ENCODE data around the gene OR14I1. TPM values are rescaled to one million over a fixed set of nuclear protein-coding genes. Genes with fewer than 3 reads are reported as not detected.

Gene OR14I1
- total and polyA plus RNA-seq, 4 donors: not detected

- no peak for TF ChIP-seq GABPA (IDR thresholded peaks at IDR 0.05 in 1 of 2, conservative IDR thresholded peaks at IDR 0.05 in 1 of 2)
- TF ChIP-seq RXRA (IDR thresholded peaks at IDR 0.05): no peak
- TF ChIP-seq JUND (IDR thresholded peaks at IDR 0.05): no peak
- no peak for TF ChIP-seq ZBTB33 (IDR thresholded peaks at IDR 0.05)
- no peak for TF ChIP-seq YY1 (IDR thresholded peaks at IDR 0.05)
- no peak for TF ChIP-seq EGR1 (IDR thresholded peaks at IDR 0.05; ENCODE audit: low read depth in 2 of 2)
- TF ChIP-seq ATF3 (IDR thresholded peaks at IDR 0.05): no peak
- TF ChIP-seq HNF4G (IDR thresholded peaks at IDR 0.05): no peak
- no peak for TF ChIP-seq MAX (IDR thresholded peaks at IDR 0.05)
- no peak for TF ChIP-seq FOXA2 (IDR thresholded peaks at IDR 0.05)
- no peak for TF ChIP-seq HNF4A (conservative IDR thresholded peaks at IDR 0.05)
- TF ChIP-seq FOXA1 (IDR thresholded peaks at IDR 0.05): no peak
- peaks cover 0 to 2% (median 1%) of the 10 kb centered on the region in 4 donors for H3K9me3 ChIP-seq (ENCODE audit: control insufficient read depth in 4 of 4, low read length in 3 of 4)
- no peaks in the 10 kb centered on the region for H3K36me3 ChIP-seq (ENCODE audit: control insufficient read depth in 4 of 4, insufficient read depth in 3 of 4, low read depth in 1 of 4, low read length in 3 of 4)
- H3K9ac ChIP-seq (ENCODE audit: low read depth in 1 of 2, low read length in 2 of 2): no peak overlapping the region
- whole genome bisulfite sequencing: 82% methylated on average over 6 of the region's 6 CpGs
- no peaks in the 10 kb centered on the region for H3K4me1 ChIP-seq (ENCODE audit: control insufficient read depth in 4 of 4, insufficient read depth in 4 of 4, low read length in 3 of 4)
- no peak overlapping the region for H3K4me3 ChIP-seq (ENCODE audit: low read depth in 1 of 3, low read length in 3 of 3)
- no peaks in the 10 kb centered on the region for H3K27me3 ChIP-seq (ENCODE audit: control insufficient read depth in 4 of 4, insufficient read depth in 4 of 4, low read length in 3 of 4)
- no peak overlapping the region for H3K27ac ChIP-seq (ENCODE audit: low read depth in 1 of 2, low read length in 2 of 2)
- DNase-seq (ENCODE audit: low spot score): no peak
These were observed 34.9 kb upstream of the OR14I1 start for GRCh38 chr1:248737457-248737856.

GRCh38 chr1:248736977-248737376 lies 34.4 kb upstream of the OR14I1 start:
- Histone ChIP-seq H3K27me3 (ENCODE audit: control insufficient read depth in 4 of 4, insufficient read depth in 4 of 4, low read length in 3 of 4) (no peaks in the 10 kb centered on the region), H3K27ac (ENCODE audit: low read depth in 1 of 2, low read length in 2 of 2) (no peak overlapping the region), H3K36me3 (ENCODE audit: control insufficient read depth in 4 of 4, insufficient read depth in 3 of 4, low read depth in 1 of 4, low read length in 3 of 4) (no peaks in the 10 kb centered on the region), H3K4me3 (ENCODE audit: low read depth in 1 of 3, low read length in 3 of 3) (no peak overlapping the region), H3K9ac (ENCODE audit: low read depth in 1 of 2, low read length in 2 of 2) (no peak overlapping the region), H3K4me1 (ENCODE audit: control insufficient read depth in 4 of 4, insufficient read depth in 4 of 4, low read length in 3 of 4) (no peaks in the 10 kb centered on the region), H3K9me3 (ENCODE audit: control insufficient read depth in 4 of 4, low read length in 3 of 4) (peaks cover 0 to 2% (median 1%) of the 10 kb centered on the region in 4 donors)
- TF ChIP-seq ATF3 (IDR thresholded peaks at IDR 0.05): no peak
- TF ChIP-seq REST (IDR thresholded peaks at IDR 0.05): no peak
- TF ChIP-seq NR2F2 (IDR thresholded peaks at IDR 0.05): no peak
- no peak for TF ChIP-seq CTCF (IDR thresholded peaks at IDR 0.05; ENCODE audit: low read depth, low read length, missing input control)
- no peak for TF ChIP-seq SP1 (IDR thresholded peaks at IDR 0.05)
- no peak for TF ChIP-seq RAD21 (IDR thresholded peaks at IDR 0.05)
- TF ChIP-seq FOXA1 (IDR thresholded peaks at IDR 0.05): no peak
- TF ChIP-seq EGR1 (IDR thresholded peaks at IDR 0.05; ENCODE audit: low read depth in 2 of 2): no peak
- DNase-seq (ENCODE audit: low spot score): no peak
- 57% methylated on average over 4 of the region's 4 CpGs for WGBS
